Astrocyte of the cerebellum (primary cell): ENCODE measurements around the gene SHISA7.

Experiments used
- DNase-seq: peaks from one replicate; pipeline ENCODE4 v3.0.0-alpha.2; 2011; ENCODE audit warnings: low read depth
- H3K4me3 ChIP-seq: 2 replicates; pipeline ENCODE4 v1.5.1; 2011; ENCODE audit warnings: mild to moderate bottlenecking, low read depth, low read length, moderate library complexity
- in situ Hi-C: cut with HindIII; loops from 2 replicates; pipeline ENCODE4 v1.10.0; 2017; ENCODE audit warnings: low sequenced_read_pairs
- TF ChIP-seq, protein P1 (sequence below): IDR thresholded peaks from 2 replicates; pipeline ENCODE4 v1.5.1; 2012; ENCODE audit warnings: low read length, low read depth, moderate library complexity, mild to moderate bottlenecking; ENCODE audit errors: missing control alignments

SHISA7 gene

DNA sequence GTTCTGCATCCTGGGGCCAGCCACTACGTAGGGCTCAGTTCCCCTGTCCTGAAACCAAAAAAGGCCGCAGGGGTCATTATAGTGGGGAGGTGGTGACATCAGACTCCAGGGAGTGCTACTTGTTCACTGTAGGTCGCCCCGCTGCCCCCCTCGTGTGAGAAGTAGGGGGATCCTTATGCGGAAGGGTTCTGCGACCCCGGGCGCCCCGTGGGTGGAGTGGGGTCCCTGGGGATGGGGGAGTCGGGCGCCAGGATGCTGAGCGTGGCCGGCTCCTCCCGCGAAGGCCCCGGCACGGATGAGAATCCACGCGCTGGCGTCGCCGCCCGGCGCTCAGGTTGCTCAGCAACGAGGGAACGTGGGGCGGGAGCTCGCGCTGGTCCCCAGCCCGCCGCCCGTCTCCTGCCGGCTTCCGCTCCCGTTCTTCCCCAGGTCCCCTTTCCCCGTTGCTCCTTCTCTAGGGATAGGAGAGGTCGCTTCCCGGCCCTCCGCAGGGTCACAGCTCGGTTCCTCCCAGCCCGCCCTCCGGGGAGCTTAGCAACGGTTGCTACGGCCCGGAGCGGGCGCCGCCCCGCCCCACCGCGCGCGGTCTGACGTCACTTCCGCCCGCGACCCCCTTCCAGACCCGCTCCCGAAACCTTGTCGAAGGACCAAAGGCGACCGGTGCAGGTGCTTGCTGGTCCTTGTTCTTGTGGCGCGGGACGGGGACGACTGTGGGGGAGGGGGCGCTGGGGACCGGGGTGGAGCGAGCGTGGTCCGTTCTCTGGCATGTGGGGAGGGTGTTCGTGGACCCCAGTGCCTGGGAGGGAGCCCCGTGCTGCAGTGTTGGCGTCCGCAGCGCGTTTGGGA is 41.7 kb upstream of the SHISA7 start, which contains the start of gene NAT14:
NAT14 (plus strand) TSS at position 596 of the 846 bp plus-strand sequence. CDS start 521 bp downstream, outside the sequence.
- H3K4me3 ChIP-seq: peak within 1 kb of the TSS; percentile 68
- in situ Hi-C loops: no loop called here
- TF ChIP-seq, protein P1, sequence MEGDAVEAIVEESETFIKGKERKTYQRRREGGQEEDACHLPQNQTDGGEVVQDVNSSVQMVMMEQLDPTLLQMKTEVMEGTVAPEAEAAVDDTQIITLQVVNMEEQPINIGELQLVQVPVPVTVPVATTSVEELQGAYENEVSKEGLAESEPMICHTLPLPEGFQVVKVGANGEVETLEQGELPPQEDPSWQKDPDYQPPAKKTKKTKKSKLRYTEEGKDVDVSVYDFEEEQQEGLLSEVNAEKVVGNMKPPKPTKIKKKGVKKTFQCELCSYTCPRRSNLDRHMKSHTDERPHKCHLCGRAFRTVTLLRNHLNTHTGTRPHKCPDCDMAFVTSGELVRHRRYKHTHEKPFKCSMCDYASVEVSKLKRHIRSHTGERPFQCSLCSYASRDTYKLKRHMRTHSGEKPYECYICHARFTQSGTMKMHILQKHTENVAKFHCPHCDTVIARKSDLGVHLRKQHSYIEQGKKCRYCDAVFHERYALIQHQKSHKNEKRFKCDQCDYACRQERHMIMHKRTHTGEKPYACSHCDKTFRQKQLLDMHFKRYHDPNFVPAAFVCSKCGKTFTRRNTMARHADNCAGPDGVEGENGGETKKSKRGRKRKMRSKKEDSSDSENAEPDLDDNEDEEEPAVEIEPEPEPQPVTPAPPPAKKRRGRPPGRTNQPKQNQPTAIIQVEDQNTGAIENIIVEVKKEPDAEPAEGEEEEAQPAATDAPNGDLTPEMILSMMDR: no peak
- no peak for DNase-seq

DNA sequence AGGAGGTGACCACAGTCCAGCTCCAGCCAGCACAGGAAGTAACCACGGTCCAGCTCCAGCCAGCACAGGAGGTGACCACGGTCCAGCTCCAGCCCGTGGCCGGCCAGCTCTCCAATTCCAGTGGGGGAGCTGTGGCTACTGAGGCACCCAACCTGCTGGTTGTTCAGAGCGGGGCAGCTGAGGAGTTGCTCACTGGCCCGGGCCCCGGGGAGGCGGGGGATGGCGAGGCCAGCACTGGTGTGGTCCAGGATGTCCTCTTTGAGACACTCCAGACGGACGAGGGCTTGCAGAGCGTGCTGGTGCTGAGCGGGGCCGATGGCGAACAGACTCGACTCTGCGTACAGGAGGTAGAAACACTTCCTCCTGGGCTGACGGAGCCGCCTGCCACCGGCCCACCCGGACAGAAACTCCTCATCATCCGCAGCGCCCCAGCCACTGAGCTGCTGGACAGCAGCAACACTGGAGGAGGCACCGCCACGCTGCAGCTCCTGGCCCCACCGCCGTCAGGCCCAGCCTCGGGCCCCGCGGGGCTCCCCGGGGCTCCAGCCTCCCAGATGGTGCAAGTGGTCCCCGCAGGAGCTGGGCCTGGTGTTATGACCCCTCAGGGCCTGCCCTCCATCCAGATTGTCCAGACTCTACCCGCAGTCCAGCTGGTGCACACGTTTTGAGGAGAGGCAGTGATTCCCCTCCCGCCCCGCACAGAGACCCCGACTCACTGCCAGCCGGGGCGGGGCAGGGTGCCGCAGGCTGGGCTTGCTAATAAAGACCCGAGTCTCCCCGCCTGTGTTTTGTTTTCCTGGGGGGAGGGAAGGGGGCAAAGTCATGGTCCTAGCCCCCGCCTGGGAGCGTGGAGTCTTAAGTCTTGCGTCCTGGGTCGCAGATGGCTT is 40.8 kb upstream of the SHISA7 start:
- in situ Hi-C loops: no loop called here
- no peak for DNase-seq
- peak overlapping the region; percentile 68 for H3K4me3 ChIP-seq
- TF ChIP-seq, protein P1: no peak

DNA sequence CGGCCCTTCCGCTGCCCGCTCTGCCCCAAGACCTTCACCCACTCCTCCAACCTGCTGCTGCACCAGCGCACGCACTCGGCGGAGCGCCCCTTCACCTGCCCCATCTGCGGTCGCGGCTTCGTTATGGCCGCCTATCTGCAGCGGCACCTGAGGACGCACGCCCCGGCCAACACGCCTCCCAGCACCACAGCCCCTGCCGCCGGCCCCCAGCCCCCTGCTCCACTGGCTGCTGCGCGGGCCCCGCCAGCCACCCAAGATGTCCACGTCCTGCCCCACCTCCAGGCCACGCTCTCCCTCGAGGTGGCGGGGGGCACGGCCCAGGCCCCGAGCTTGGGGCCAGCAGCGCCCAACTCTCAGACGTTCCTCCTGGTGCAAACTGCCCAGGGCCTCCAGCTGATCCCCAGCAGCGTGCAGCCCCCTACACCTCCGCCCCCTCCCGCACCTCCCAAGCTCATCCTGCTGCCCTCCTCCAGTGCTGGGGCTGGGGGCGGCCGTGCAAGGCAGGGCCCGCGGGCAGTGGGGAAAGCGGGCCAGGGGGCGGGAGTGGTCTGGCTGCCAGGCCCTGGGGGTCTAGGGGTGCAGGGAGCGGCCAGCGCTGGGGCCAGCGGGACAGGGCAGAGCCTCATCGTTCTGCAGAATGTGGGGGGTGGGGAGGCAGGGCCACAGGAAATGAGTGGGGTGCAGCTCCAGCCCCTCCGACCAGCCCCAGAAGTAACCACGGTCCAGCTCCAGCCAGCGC is 40.0 kb upstream of the SHISA7 start:
- no peak for DNase-seq
- TF ChIP-seq, protein P1: no peak
- in situ Hi-C loops: no loop called here
- H3K4me3 ChIP-seq: no peak overlapping the region

DNA sequence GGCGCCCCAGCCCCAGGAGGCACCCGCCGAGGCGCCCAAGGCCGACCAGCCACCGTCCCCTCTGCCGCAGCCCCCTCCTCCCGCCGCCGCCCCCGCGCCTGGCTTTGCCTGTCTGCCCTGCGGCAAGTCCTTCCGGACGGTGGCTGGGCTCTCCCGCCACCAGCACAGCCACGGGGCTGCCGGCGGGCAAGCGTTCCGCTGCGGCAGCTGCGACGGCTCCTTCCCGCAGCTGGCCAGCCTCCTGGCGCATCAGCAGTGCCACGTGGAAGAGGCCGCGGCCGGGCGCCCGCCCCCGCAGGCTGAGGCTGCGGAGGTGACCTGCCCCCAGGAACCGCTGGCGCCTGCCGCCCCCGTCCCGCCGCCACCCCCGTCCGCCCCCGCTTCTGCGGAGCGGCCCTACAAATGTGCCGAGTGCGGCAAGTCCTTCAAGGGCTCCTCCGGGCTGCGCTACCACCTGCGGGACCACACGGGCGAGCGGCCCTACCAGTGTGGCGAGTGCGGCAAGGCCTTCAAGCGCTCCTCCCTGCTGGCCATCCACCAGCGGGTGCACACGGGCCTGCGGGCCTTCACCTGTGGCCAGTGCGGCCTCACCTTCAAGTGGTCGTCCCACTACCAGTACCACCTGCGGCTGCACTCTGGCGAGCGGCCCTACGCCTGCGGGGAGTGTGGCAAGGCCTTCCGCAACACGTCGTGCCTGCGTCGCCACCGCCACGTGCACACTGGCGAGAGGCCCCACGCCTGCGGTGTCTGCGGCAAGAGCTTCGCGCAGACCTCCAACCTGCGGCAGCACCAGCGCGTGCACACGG is 39.3 kb upstream of the SHISA7 start:
- in situ Hi-C loops: no loop called here
- DNase-seq: no peak
- TF ChIP-seq, protein P1: no peak
- no peak overlapping the region for H3K4me3 ChIP-seq

DNA sequence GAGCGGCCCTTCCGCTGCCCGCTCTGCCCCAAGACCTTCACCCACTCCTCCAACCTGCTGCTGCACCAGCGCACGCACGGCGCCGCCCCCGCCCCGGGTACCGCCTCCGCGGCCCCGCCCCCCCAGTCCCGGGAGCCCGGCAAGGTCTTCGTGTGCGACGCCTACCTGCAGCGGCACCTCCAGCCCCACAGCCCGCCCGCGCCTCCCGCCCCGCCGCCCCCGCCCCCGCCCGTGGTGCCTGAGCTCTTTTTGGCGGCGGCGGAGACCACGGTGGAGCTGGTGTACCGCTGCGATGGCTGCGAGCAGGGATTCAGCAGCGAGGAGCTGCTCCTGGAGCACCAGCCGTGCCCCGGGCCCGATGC is 38.7 kb upstream of the SHISA7 start:
- TF ChIP-seq, protein P1: no peak
- in situ Hi-C loops: no loop called here
- H3K4me3 ChIP-seq: no peak overlapping the region
- DNase-seq: no peak
